Measurements from ENCODE around the gene ADAMTS17. TPM values are rescaled to one million over a fixed set of nuclear protein-coding genes. Genes with fewer than 3 reads are reported as not detected.
A peak's percentile ranks its signal among the peaks of the same experiment; 100 is the strongest.

Gene ADAMTS17
- total and polyA plus RNA-seq, 4 experiments from 2014 or later: 2.1 to 6.2 (median 4.8) TPM

GRCh38 chr15:100295939-100296565 is 45.7 kb downstream of the ADAMTS17 start:
- POLR2A ChIA-PET (ENCODE audit: partially characterized antibody): no interaction called here
- Histone ChIP-seq H3K4me3 (ENCODE audit: low read length in 2 of 2) (no peak overlapping the region), H3K36me3 (ENCODE audit: insufficient read depth, low read length) (no peaks in the 10 kb centered on the region), H3K4me1 (ENCODE audit: insufficient read depth, low read length) (no peaks in the 10 kb centered on the region), H3K27me3 (ENCODE audit: insufficient read depth, low read length) (no peaks in the 10 kb centered on the region), H3K9me3 (ENCODE audit: control insufficient read depth in 1 of 2, low read length in 2 of 2) (peaks cover 0 to 3% of the 10 kb centered on the region in 2 donors), H3K27ac (ENCODE audit: low read depth, low read length) (no peak overlapping the region)
- Mint-ChIP-seq H3K4me3 (no peak overlapping the region), H3K4me1 (peaks cover 3 to 5% (median 4%) of the 10 kb centered on the region in 4 donors), H3K36me3 (peaks cover 25 to 51% of the 10 kb centered on the region in 2 donors), H3K27ac (no peak overlapping the region), H3K9me3 (peaks cover 8 to 24% (median 13%) of the 10 kb centered on the region in 8 donors), H3K27me3 (no peaks in the 10 kb centered on the region)
- CTCF ChIA-PET (ENCODE audit: partially characterized antibody): interaction anchor here (1.1 kb wide), 1 partner anchor 7 kb away, joined by 3 read pairs; no protein-coding TSS in a partner anchor
- no peak for DNase-seq
- intact Hi-C loops (cut with micrococcal nuclease): no loop called here

GRCh38 chr15:100292010-100292409 is 49.8 kb downstream of the ADAMTS17 start:
- intact Hi-C loops (cut with micrococcal nuclease): no loop called here
- Mint-ChIP-seq H3K4me1 (peaks cover 13 to 21% (median 14%) of the 10 kb centered on the region in 4 donors), H3K27ac (no peak overlapping the region), H3K9me3 (peaks cover 2 to 11% (median 4%) of the 10 kb centered on the region in 8 donors), H3K27me3 (no peaks in the 10 kb centered on the region), H3K36me3 (peaks cover 17 to 32% of the 10 kb centered on the region in 2 donors), H3K4me3 (no peak overlapping the region)
- DNase-seq: no peak
- Histone ChIP-seq H3K4me1 (ENCODE audit: insufficient read depth, low read length) (no peaks in the 10 kb centered on the region), H3K4me3 (ENCODE audit: low read length in 2 of 2) (no peak overlapping the region), H3K27me3 (ENCODE audit: insufficient read depth, low read length) (no peaks in the 10 kb centered on the region), H3K27ac (ENCODE audit: low read depth, low read length) (no peak overlapping the region), H3K9me3 (ENCODE audit: control insufficient read depth in 1 of 2, low read length in 2 of 2) (no peaks in the 10 kb centered on the region), H3K36me3 (ENCODE audit: insufficient read depth, low read length) (no peaks in the 10 kb centered on the region)
- ChIA-PET POLR2A (ENCODE audit: partially characterized antibody) (no interaction called here), CTCF (ENCODE audit: partially characterized antibody) (no interaction called here)

- H3K27ac ChIP-seq (ENCODE audit: low read depth, low read length): no peak overlapping the region
- Mint-ChIP-seq H3K4me1 (peaks cover 13 to 21% (median 14%) of the 10 kb centered on the region in 4 donors), H3K4me3 (peak overlapping the region in 1 of 8 donors; percentile 17), H3K27me3 (no peaks in the 10 kb centered on the region), H3K9me3 (peaks cover 2 to 11% (median 4%) of the 10 kb centered on the region in 8 donors), H3K36me3 (peaks cover 20 to 26% of the 10 kb centered on the region in 2 donors), H3K27ac (peak overlapping the region in 2 of 7 donors; percentile 7 to 82)
- H3K4me3 ChIP-seq (ENCODE audit: low read length in 2 of 2): no peak overlapping the region
- ChIA-PET CTCF (ENCODE audit: partially characterized antibody) (no interaction called here), POLR2A (ENCODE audit: partially characterized antibody) (no interaction called here)
- H3K9me3 ChIP-seq (ENCODE audit: control insufficient read depth in 1 of 2, low read length in 2 of 2): no peaks in the 10 kb centered on the region
- H3K27me3 ChIP-seq (ENCODE audit: insufficient read depth, low read length): no peaks in the 10 kb centered on the region
- DNase-seq: peak in 2 of 5 donors; percentile 15 to 16
- H3K36me3 ChIP-seq (ENCODE audit: insufficient read depth, low read length): no peaks in the 10 kb centered on the region
- H3K4me1 ChIP-seq (ENCODE audit: insufficient read depth, low read length): no peaks in the 10 kb centered on the region
- intact Hi-C loops (cut with micrococcal nuclease): no loop called here
These were observed 50.7 kb downstream of the ADAMTS17 start for GRCh38 chr15:100291106-100291505.

GRCh38 chr15:100285641-100286295 is 56.0 kb downstream of the ADAMTS17 start:
- Mint-ChIP-seq H3K4me3 (no peak overlapping the region), H3K27me3 (no peaks in the 10 kb centered on the region), H3K4me1 (peaks cover 7 to 14% (median 8%) of the 10 kb centered on the region in 4 donors), H3K27ac (peak overlapping the region in 1 of 7 donors; percentile 14), H3K9me3 (peaks cover 0 to 8% (median 0%) of the 10 kb centered on the region in 8 donors), H3K36me3 (peaks cover 16 to 41% of the 10 kb centered on the region in 2 donors)
- CTCF ChIA-PET (ENCODE audit: partially characterized antibody): no interaction called here
- Histone ChIP-seq H3K27me3 (ENCODE audit: insufficient read depth, low read length) (no peaks in the 10 kb centered on the region), H3K9me3 (ENCODE audit: control insufficient read depth in 1 of 2, low read length in 2 of 2) (no peaks in the 10 kb centered on the region), H3K4me3 (ENCODE audit: low read length in 2 of 2) (no peak overlapping the region), H3K27ac (ENCODE audit: low read depth, low read length) (no peak overlapping the region), H3K36me3 (ENCODE audit: insufficient read depth, low read length) (no peaks in the 10 kb centered on the region), H3K4me1 (ENCODE audit: insufficient read depth, low read length) (no peaks in the 10 kb centered on the region)
- intact Hi-C loops (cut with micrococcal nuclease): no loop called here
- POLR2A ChIA-PET (ENCODE audit: partially characterized antibody): no interaction called here
- no peak for DNase-seq

- Mint-ChIP-seq H3K27ac (no peak overlapping the region), H3K4me3 (no peak overlapping the region), H3K9me3 (peaks cover 0 to 8% (median 0%) of the 10 kb centered on the region in 8 donors), H3K27me3 (no peaks in the 10 kb centered on the region), H3K36me3 (peaks cover 16 to 50% of the 10 kb centered on the region in 2 donors), H3K4me1 (peaks cover 0 to 3% (median 2%) of the 10 kb centered on the region in 4 donors)
- no peak for DNase-seq
- Histone ChIP-seq H3K4me3 (ENCODE audit: low read length in 2 of 2) (no peak overlapping the region), H3K36me3 (ENCODE audit: insufficient read depth, low read length) (no peaks in the 10 kb centered on the region), H3K4me1 (ENCODE audit: insufficient read depth, low read length) (no peaks in the 10 kb centered on the region), H3K27me3 (ENCODE audit: insufficient read depth, low read length) (no peaks in the 10 kb centered on the region), H3K9me3 (ENCODE audit: control insufficient read depth in 1 of 2, low read length in 2 of 2) (no peaks in the 10 kb centered on the region), H3K27ac (ENCODE audit: low read depth, low read length) (no peak overlapping the region)
- CTCF ChIA-PET (ENCODE audit: partially characterized antibody): no interaction called here
- POLR2A ChIA-PET (ENCODE audit: partially characterized antibody): no interaction called here
- intact Hi-C loops (cut with micrococcal nuclease): no loop called here
These were observed 57.1 kb downstream of the ADAMTS17 start for GRCh38 chr15:100284701-100285100.

- Histone ChIP-seq H3K4me3 (ENCODE audit: low read length in 2 of 2) (no peak overlapping the region), H3K36me3 (ENCODE audit: insufficient read depth, low read length) (no peaks in the 10 kb centered on the region), H3K4me1 (ENCODE audit: insufficient read depth, low read length) (no peaks in the 10 kb centered on the region), H3K27ac (ENCODE audit: low read depth, low read length) (no peak overlapping the region), H3K9me3 (ENCODE audit: control insufficient read depth in 1 of 2, low read length in 2 of 2) (no peaks in the 10 kb centered on the region), H3K27me3 (ENCODE audit: insufficient read depth, low read length) (no peaks in the 10 kb centered on the region)
- intact Hi-C loops (cut with micrococcal nuclease): no loop called here
- H3K9me3 Mint-ChIP-seq: peaks cover 0 to 8% (median 0%) of the 10 kb centered on the region in 8 donors
- H3K4me1 Mint-ChIP-seq: peaks cover 0 to 4% (median 2%) of the 10 kb centered on the region in 4 donors
- H3K27ac Mint-ChIP-seq: peak overlapping the region in 1 of 7 donors; percentile 8
- POLR2A ChIA-PET (ENCODE audit: partially characterized antibody): no interaction called here
- CTCF ChIA-PET (ENCODE audit: partially characterized antibody): no interaction called here
- peaks cover 17 to 55% of the 10 kb centered on the region in 2 donors for H3K36me3 Mint-ChIP-seq
- H3K27me3 Mint-ChIP-seq: no peaks in the 10 kb centered on the region
- no peak for DNase-seq
- no peak overlapping the region for H3K4me3 Mint-ChIP-seq
These were observed 57.6 kb downstream of the ADAMTS17 start for GRCh38 chr15:100284191-100284590.

GRCh38 chr15:100281096-100281917 is 60.5 kb downstream of the ADAMTS17 start:
- CTCF ChIA-PET (ENCODE audit: partially characterized antibody): no interaction called here
- Histone ChIP-seq H3K36me3 (ENCODE audit: insufficient read depth, low read length) (no peaks in the 10 kb centered on the region), H3K27ac (ENCODE audit: low read depth, low read length) (no peak overlapping the region), H3K4me1 (ENCODE audit: insufficient read depth, low read length) (no peaks in the 10 kb centered on the region), H3K4me3 (ENCODE audit: low read length in 2 of 2) (no peak overlapping the region), H3K9me3 (ENCODE audit: control insufficient read depth in 1 of 2, low read length in 2 of 2) (no peaks in the 10 kb centered on the region), H3K27me3 (ENCODE audit: insufficient read depth, low read length) (no peaks in the 10 kb centered on the region)
- Mint-ChIP-seq H3K4me3 (no peak overlapping the region), H3K4me1 (peaks cover 0 to 5% (median under 1%) of the 10 kb centered on the region in 4 donors), H3K36me3 (peaks cover 13 to 59% of the 10 kb centered on the region in 2 donors), H3K9me3 (no peaks in the 10 kb centered on the region), H3K27me3 (no peaks in the 10 kb centered on the region), H3K27ac (no peak overlapping the region)
- intact Hi-C loops (cut with micrococcal nuclease): no loop called here
- POLR2A ChIA-PET (ENCODE audit: partially characterized antibody): no interaction called here
- no peak for DNase-seq

All from CD4-positive, alpha-beta memory T cell (primary cell).